SU-DHL-6 (cell line): ENCODE results near the gene UBA5.

Experiments used
- H2AFZ ChIP-seq: fragments of 200-600 bp; sonication (generic); 2 replicates; pipeline ENCODE4 v1.6.1; 2014; ENCODE audit warnings: low read depth, mild to moderate bottlenecking, moderate library complexity, mixed read lengths, antibody characterized with exemption, low read length; ENCODE audit not compliant: severe bottlenecking
- H3F3A ChIP-seq: fragments of 200-600 bp; shearing (Covaris generic); 2 replicates; pipeline ENCODE4 v1.6.0; 2016; ENCODE audit warnings: antibody characterized with exemption, mild to moderate bottlenecking; ENCODE audit not compliant: insufficient read depth
- H3K27ac ChIP-seq: fragments of 200-600 bp; sonication (generic); 2 replicates; pipeline ENCODE4 v1.5.1; 2016; ENCODE audit warnings: low read depth, mild to moderate bottlenecking, low read length, moderate library complexity, mixed read lengths
- H3K27me3 ChIP-seq: fragments of 200-600 bp; sonication (generic), shearing (Covaris generic); 2 replicates; pipeline ENCODE4 v1.6.0; 2014; ENCODE audit warnings: mild to moderate bottlenecking, low read length
- H3K36me3 ChIP-seq: fragments of 200-600 bp; sonication (generic); 2 replicates; pipeline ENCODE4 v1.6.1; 2014; ENCODE audit warnings: mild to moderate bottlenecking, low read length, mixed read lengths
- H3K4me2 ChIP-seq: fragments of 300-600, 200-600 bp; shearing (Covaris generic), sonication (generic); 2 replicates; pipeline ENCODE4 v1.6.0; 2014; ENCODE audit warnings: low read length, low read depth, mild to moderate bottlenecking; ENCODE audit not compliant: poor library complexity, severe bottlenecking
- H3K4me3 ChIP-seq: fragments of 200-600 bp; sonication (generic); 2 replicates; pipeline ENCODE4 v1.5.1; 2014; ENCODE audit warnings: antibody characterized with exemption, low read length, mild to moderate bottlenecking, mixed read lengths; ENCODE audit not compliant: insufficient read depth, poor library complexity, severe bottlenecking
- H3K79me2 ChIP-seq: fragments of 200-600 bp; sonication (generic); 2 replicates; pipeline ENCODE4 v1.6.1; 2014; ENCODE audit warnings: mild to moderate bottlenecking, low read length, moderate library complexity; ENCODE audit not compliant: insufficient read depth
- H3K9ac ChIP-seq: fragments of 200-600 bp; sonication (generic); 2 replicates; pipeline ENCODE4 v1.7.0; 2014; ENCODE audit warnings: mild to moderate bottlenecking, low read length
- H3K9me2 ChIP-seq: fragments of 200-600 bp; sonication (generic); replicated peaks from 2 replicates; pipeline ENCODE4 v1.6.1; 2014; ENCODE audit warnings: low read length; ENCODE audit not compliant: insufficient read depth
- H3K9me3 ChIP-seq: fragments of 200-600 bp; sonication (generic); 2 replicates; pipeline ENCODE4 v1.6.1; 2014; ENCODE audit warnings: low read length, mixed read lengths; ENCODE audit not compliant: insufficient read depth
- H4K20me1 ChIP-seq: fragments of 200-600 bp; sonication (generic); 2 replicates; pipeline ENCODE4 v1.6.1; 2014; ENCODE audit warnings: low read depth, mild to moderate bottlenecking, antibody characterized with exemption, low read length, moderate library complexity, mixed read lengths
- EZH2phosphoT487 ChIP-seq: fragments of 200-600 bp; sonication (generic), shearing (Covaris generic); conservative IDR thresholded peaks from 2 replicates; pipeline ENCODE4 v1.6.1; 2018; ENCODE audit warnings: mild to moderate bottlenecking, antibody characterized with exemption, low read length, moderate library complexity, mixed read lengths
- TF ChIP-seq, protein P1 (sequence below): fragments of 200-600 bp; sonication (generic); IDR thresholded peaks from one replicate; pipeline ENCODE4 v1.5.1; 2017; ENCODE audit warnings: antibody characterized with exemption, mild to moderate bottlenecking, low read length, moderate library complexity; ENCODE audit not compliant: insufficient read depth, poor library complexity, severe bottlenecking

The UBA5 gene

DNA sequence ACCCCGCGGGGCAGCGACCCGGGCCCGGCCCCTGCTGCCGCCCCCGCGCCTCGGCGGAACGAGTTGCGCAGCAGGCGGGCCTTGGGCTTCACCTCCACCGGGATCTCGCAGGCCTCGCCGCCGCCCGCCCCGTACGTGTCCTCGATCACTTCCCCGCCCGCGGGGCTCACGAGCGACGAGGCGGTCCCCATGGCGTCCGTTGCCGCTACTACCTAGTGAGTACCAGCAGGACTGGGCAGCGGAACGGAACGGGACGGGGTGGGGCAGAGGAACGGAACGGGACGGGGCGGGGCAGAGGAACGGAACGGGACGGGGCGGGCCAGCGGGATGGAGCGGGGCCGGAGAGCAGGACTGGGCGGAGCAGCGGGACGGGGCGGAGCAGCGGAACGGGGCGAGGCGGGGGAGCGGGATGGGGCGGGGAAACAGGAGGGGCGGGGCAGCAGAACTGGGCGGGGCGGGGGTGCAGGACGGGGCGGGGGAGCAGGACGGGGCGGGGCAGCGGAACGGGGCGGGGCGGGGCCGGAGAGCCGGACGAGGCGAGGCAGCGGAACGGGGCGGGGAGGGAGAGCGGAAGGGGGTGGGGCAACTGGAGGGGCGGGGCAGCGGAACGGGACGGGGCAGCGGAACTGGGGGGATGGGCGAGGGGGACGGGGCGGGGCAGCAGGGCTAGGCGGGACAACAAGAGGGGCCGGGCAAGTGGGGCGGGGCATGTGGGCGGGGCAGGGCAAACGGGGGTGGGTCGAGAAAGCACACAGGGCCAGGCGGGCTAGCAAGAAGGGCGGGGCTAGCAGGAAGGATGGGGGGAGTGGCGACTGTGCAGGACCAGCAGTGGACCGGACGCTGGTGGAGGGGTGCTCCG, 62.3 kb downstream of the UBA5 start, which contains the start of gene NPHP3:
Gene NPHP3, minus strand, starts transcription at position 245 of the 859 bp plus-strand sequence. Its CDS starts 54 bp downstream, at position 191.
- H3K4me2 ChIP-seq: peak within 1 kb of the TSS; percentile 98
- H3K4me3 ChIP-seq: peak within 1 kb of the TSS; percentile 94
- no peaks in the 10 kb centered on the region for H4K20me1 ChIP-seq
- H3K27me3 ChIP-seq: no peaks in the 10 kb centered on the region
- TF ChIP-seq, protein P1, sequence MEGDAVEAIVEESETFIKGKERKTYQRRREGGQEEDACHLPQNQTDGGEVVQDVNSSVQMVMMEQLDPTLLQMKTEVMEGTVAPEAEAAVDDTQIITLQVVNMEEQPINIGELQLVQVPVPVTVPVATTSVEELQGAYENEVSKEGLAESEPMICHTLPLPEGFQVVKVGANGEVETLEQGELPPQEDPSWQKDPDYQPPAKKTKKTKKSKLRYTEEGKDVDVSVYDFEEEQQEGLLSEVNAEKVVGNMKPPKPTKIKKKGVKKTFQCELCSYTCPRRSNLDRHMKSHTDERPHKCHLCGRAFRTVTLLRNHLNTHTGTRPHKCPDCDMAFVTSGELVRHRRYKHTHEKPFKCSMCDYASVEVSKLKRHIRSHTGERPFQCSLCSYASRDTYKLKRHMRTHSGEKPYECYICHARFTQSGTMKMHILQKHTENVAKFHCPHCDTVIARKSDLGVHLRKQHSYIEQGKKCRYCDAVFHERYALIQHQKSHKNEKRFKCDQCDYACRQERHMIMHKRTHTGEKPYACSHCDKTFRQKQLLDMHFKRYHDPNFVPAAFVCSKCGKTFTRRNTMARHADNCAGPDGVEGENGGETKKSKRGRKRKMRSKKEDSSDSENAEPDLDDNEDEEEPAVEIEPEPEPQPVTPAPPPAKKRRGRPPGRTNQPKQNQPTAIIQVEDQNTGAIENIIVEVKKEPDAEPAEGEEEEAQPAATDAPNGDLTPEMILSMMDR: no peak
- TF ChIP-seq EZH2phosphoT487: no peak
- H2AFZ ChIP-seq: peak within 1 kb of the TSS; percentile 96
- peaks cover 12% of the 10 kb centered on the region; the same call in 1 of the 2 replicates for H3F3A ChIP-seq
- no peaks in the 10 kb centered on the region for H3K9me3 ChIP-seq
- peak within 1 kb of the TSS; percentile 72 for H3K9ac ChIP-seq
- H3K79me2 ChIP-seq: no peaks in the 10 kb centered on the region
- no peaks in the 10 kb centered on the region for H3K9me2 ChIP-seq
- H3K36me3 ChIP-seq: no peaks in the 10 kb centered on the region
- no peak within 1 kb of the TSS for H3K27ac ChIP-seq

DNA sequence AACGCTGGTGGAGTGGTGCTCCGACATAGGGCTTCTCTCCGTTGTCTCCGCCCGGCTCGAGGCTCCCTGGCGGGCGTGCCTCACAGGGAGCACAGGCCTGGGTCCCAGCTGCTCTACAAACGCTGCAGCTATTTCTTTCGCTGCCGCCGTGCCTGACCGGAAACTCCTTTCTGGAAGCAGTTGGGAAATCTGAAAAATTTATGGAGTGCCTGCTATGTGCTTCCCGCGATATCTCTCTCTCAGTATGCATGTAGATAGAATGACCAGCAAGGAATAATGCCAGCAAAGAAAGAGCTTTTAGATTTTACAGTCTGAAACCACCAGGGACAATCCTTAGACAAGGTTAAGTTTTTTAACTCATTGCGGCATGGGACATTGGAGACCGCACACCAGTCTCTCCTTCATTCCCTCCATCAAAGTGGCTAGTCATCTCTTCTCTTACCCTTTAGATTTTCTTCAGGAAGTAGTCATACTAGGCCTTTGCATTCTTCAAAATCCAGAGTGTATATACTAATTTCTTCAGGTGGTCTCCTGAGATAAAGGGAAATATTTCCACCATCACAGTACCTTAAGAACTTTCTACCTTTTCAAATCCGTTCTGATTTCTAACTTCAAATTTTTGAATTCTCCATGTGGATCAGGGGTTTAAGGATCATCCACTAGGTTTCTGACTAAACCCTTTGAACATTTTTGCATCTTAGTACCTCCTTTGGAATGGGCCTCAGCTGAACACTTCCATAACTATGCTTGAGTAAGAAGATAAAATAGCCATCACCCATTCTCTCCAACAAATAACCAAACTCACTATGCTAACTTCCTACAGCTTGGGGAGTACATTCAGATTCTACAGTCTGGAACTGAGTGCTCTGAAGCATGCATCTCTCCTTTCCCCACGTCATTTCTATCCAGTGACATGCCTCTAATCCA, 63.2 kb downstream of the UBA5 start:
- H3K9ac ChIP-seq: peak overlapping the region; percentile 67
- H3K9me2 ChIP-seq: no peaks in the 10 kb centered on the region
- no peaks in the 10 kb centered on the region for H3K9me3 ChIP-seq
- TF ChIP-seq EZH2phosphoT487: no peak
- TF ChIP-seq, protein P1: no peak
- H3K27me3 ChIP-seq: no peaks in the 10 kb centered on the region
- H2AFZ ChIP-seq: peak overlapping the region; percentile 95
- H3K79me2 ChIP-seq: no peaks in the 10 kb centered on the region
- H4K20me1 ChIP-seq: no peaks in the 10 kb centered on the region
- peak overlapping the region; percentile 94 for H3K4me3 ChIP-seq
- H3K36me3 ChIP-seq: no peaks in the 10 kb centered on the region
- H3K27ac ChIP-seq: no peak overlapping the region
- H3K4me2 ChIP-seq: peak overlapping the region; percentile 98
- peaks cover 12% of the 10 kb centered on the region; the same call in 1 of the 2 replicates for H3F3A ChIP-seq

DNA sequence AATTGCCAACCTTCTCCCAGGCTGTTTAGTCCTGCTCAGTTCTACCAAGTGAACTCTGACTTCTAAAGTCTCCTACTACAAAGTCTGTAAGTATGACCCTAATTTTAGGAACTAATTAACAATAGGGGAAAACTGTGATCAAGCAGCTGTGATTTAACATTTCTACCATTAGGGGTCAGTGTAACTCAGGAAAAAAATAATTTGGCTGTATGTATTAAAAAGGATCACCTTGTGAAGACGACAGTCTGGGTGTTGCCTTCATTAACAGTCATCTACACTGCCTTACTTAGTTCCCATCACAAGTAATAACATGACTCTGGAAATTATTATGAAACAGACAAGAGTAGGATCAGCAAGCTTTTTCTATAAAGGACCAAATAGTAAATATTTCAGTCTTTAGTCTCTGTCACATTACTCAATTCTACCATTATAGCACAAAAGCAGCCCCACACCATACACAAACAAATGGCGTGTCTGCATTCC, 66.3 kb downstream of the UBA5 start:
- H3K4me3 ChIP-seq: no peak overlapping the region
- H3F3A ChIP-seq: peaks cover 2% of the 10 kb centered on the region; the same call in 1 of the 2 replicates
- no peak overlapping the region for H3K4me2 ChIP-seq
- no peaks in the 10 kb centered on the region for H3K9me3 ChIP-seq
- no peak overlapping the region for H3K9ac ChIP-seq
- no peaks in the 10 kb centered on the region for H3K9me2 ChIP-seq
- no peaks in the 10 kb centered on the region for H3K79me2 ChIP-seq
- no peaks in the 10 kb centered on the region for H3K36me3 ChIP-seq
- H3K27ac ChIP-seq: no peak overlapping the region
- TF ChIP-seq, protein P1: peak; percentile 55
- no peak for TF ChIP-seq EZH2phosphoT487
- no peaks in the 10 kb centered on the region for H4K20me1 ChIP-seq
- H2AFZ ChIP-seq: no peak overlapping the region
- H3K27me3 ChIP-seq: no peaks in the 10 kb centered on the region
